Stimulated activated CD8-positive, alpha-beta memory T cell treated with anti-CD3 and anti-CD28 coated beads, Interleukin-12 subunit alpha, Interleukin-12 subunit beta, amount 100 ng/mL, for 1 hour (primary cell): Measurements from ENCODE around the gene LFNG.

Experiments
- DNase-seq: peaks from one replicate; pipeline ENCODE4 v3.0.0-alpha.2; 2020; ENCODE audit warnings: low read depth

Gene LFNG

GRCh38 chr7:2572101-2572842 lies 52.7 kb downstream of the LFNG start:
- DNase-seq: no peak

GRCh38 chr7:2573761-2574160 lies 54.2 kb downstream of the LFNG start:
- DNase-seq: no peak

GRCh38 chr7:2575046-2575732 lies 55.6 kb downstream of the LFNG start:
- DNase-seq: no peak

- DNase-seq: no peak
These were observed 56.3 kb downstream of the LFNG start for GRCh38 chr7:2575733-2576340.

GRCh38 chr7:2576742-2577491 lies 57.3 kb downstream of the LFNG start:
- DNase-seq: no peak
